ENCODE results near the gene GID8.

GRCh38 chr20:62953839-62954703, 16.1 kb downstream of the GID8 start:
- TF ChIP-seq POLR2AphosphoS5 (IDR thresholded peaks at IDR 0.05; ENCODE audit: low read depth, low read length), result no peak; the same call in 1 of the 2 replicates
- TF ChIP-seq TAF1 (IDR thresholded peaks at IDR 0.05; ENCODE audit: borderline replicate concordance, insufficient read depth, low read length), result no peak
